ENCODE measurements around the gene GDF2.

DNA sequence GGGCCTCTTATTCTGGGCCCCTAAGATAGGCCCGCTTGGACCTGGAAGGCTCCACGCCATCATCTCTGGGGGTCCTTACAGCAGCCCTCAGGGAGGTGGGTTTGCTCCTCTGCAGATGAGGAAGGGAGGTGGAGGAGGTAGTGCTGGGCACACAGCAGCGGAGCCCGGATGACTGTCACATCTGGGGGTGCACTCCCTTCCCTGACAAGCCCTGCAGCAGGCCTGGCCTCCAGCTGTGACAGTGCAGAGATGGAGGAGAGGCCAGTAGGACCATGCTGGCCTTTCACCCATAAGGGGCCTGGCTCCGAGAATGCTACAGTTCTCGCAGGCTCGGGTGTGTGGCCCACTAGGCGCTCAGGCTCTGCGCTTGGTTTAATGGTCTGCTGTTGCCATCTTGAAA lies 9.2 kb downstream of the GDF2 start:
- TF ChIP-seq, protein P1, sequence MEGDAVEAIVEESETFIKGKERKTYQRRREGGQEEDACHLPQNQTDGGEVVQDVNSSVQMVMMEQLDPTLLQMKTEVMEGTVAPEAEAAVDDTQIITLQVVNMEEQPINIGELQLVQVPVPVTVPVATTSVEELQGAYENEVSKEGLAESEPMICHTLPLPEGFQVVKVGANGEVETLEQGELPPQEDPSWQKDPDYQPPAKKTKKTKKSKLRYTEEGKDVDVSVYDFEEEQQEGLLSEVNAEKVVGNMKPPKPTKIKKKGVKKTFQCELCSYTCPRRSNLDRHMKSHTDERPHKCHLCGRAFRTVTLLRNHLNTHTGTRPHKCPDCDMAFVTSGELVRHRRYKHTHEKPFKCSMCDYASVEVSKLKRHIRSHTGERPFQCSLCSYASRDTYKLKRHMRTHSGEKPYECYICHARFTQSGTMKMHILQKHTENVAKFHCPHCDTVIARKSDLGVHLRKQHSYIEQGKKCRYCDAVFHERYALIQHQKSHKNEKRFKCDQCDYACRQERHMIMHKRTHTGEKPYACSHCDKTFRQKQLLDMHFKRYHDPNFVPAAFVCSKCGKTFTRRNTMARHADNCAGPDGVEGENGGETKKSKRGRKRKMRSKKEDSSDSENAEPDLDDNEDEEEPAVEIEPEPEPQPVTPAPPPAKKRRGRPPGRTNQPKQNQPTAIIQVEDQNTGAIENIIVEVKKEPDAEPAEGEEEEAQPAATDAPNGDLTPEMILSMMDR (IDR thresholded peaks at IDR 0.05), result no peak
- TF ChIP-seq POLR2A (IDR thresholded peaks at IDR 0.05), result no peak

All from testis (tissue), 2 donors.